ENCODE measurements around the gene FGF21.
A peak's percentile ranks its signal among the peaks of the same experiment; 100 is the strongest.

The FGF21 gene

GRCh38 chr19:48724796-48725753 is 30.2 kb upstream of the FGF21 start:
- Histone ChIP-seq H3K4me3 (no peak overlapping the region), H3K27ac (peak overlapping the region in 18 of 21 experiments; percentile 6 to 83 (median 64))

- Histone ChIP-seq H3K4me3 (no peak overlapping the region), H3K27ac (peak overlapping the region in 7 of 21 experiments; percentile 41 to 79 (median 58))
Measured at GRCh38 chr19:48726556-48726955, 28.8 kb upstream of the FGF21 start.

- H3K4me3 ChIP-seq: peak overlapping the region; percentile 14 to 46 (median 31)
- peak overlapping the region in 16 of 21 experiments; percentile 22 to 77 (median 52) for H3K27ac ChIP-seq
Measured at GRCh38 chr19:48728911-48729664, 26.2 kb upstream of the FGF21 start.

GRCh38 chr19:48731452-48731851 is 23.9 kb upstream of the FGF21 start:
- no peak overlapping the region for H3K4me3 ChIP-seq
- H3K27ac ChIP-seq: no peak overlapping the region

- no peak overlapping the region for H3K4me3 ChIP-seq
- H3K27ac ChIP-seq: no peak overlapping the region
Measured at GRCh38 chr19:48734625-48735024, 20.7 kb upstream of the FGF21 start.

- peak overlapping the region in 4 of 7 experiments; percentile 10 to 28 (median 19) for H3K4me3 ChIP-seq
- H3K27ac ChIP-seq: peak overlapping the region in 2 of 21 experiments; percentile 4 to 14
Measured at GRCh38 chr19:48735031-48735615, 20.2 kb upstream of the FGF21 start.

GRCh38 chr19:48737360-48737998 is 17.8 kb upstream of the FGF21 start:
- H3K4me3 ChIP-seq: no peak overlapping the region
- no peak overlapping the region for H3K27ac ChIP-seq

- peak overlapping the region; percentile 17 to 86 (median 74) for H3K27ac ChIP-seq
Measured at GRCh38 chr19:48738557-48739403, 16.5 kb upstream of the FGF21 start.

GRCh38 chr19:48739404-48740163 is 15.7 kb upstream of the FGF21 start:
- Histone ChIP-seq H3K27ac (peak overlapping the region; percentile 17 to 86 (median 74)), H3K4me3 (peak overlapping the region; percentile 31 to 61 (median 50))

More at GRCh38 chr19:48738557-48739403, 16.5 kb upstream of the FGF21 start:
- H3K4me3 ChIP-seq: peak overlapping the region; percentile 31 to 61 (median 50)

GRCh38 chr19:48740164-48740972 is 15.0 kb upstream of the FGF21 start, which contains the start of gene RASIP1:
RASIP1 (minus strand) TSS chr19:48740610; CDS start chr19:48740282, 328 bp downstream.
- Histone ChIP-seq H3K4me3 (peak within 1 kb of the TSS; percentile 31 to 61 (median 50)), H3K27ac (peak within 1 kb of the TSS; percentile 17 to 86 (median 74))

- Histone ChIP-seq H3K27ac (peak overlapping the region in 18 of 21 experiments; percentile 34 to 86 (median 66)), H3K4me3 (peak overlapping the region in 1 of 7 experiments; percentile 11)
Measured at GRCh38 chr19:48741129-48741999, 14.0 kb upstream of the FGF21 start.

GRCh38 chr19:48742096-48742495 is 13.2 kb upstream of the FGF21 start:
- Histone ChIP-seq H3K4me3 (no peak overlapping the region), H3K27ac (peak overlapping the region in 8 of 21 experiments; percentile 18 to 86 (median 68))

- no peak overlapping the region for H3K4me3 ChIP-seq
- H3K27ac ChIP-seq: no peak overlapping the region
Measured at GRCh38 chr19:48745208-48745995, 9.9 kb upstream of the FGF21 start.

GRCh38 chr19:48746110-48746509 is 9.2 kb upstream of the FGF21 start:
- H3K4me3 ChIP-seq: no peak overlapping the region
- peak overlapping the region in 5 of 21 experiments; percentile 17 to 81 (median 43) for H3K27ac ChIP-seq
